Body of pancreas (tissue), 4 donors: ENCODE results near the gene KLHL29.

Source experiments
- CTCF ChIP-seq, 7 experiments: fragments of 450-650 bp in 4 of 7; fragments of 200-600 bp in 3 of 7; sonication (generic) in 3 of 7; IDR thresholded peaks; one replicate each; pipeline ENCODE4 v1.5.1; 2016 to 2019; ENCODE audit warnings: antibody characterized with exemption in 7 of 7
- POLR2A ChIP-seq, 3 donors: fragments of 450-650 bp; IDR thresholded peaks; one replicate each; pipeline ENCODE4 v1.6.1; 2016; ENCODE audit warnings: antibody characterized with exemption in 3 of 3, mild to moderate bottlenecking in 2 of 3

- TF ChIP-seq CTCF (IDR thresholded peaks at IDR 0.05) (no peak), POLR2A (IDR thresholded peaks at IDR 0.05) (no peak)
These were observed 174.7 kb downstream of the KLHL29 start for GRCh38 chr2:23559561-23560239.
